VCaP (cell line): Measurements from ENCODE around the gene TRIOBP.

ENCODE experiments used
- H3K27ac ChIP-seq: fragments of 450-650 bp; 2 replicates; pipeline ENCODE4 v1.5.1; 2017
- TF ChIP-seq, protein P1 (sequence below): fragments of 450-650 bp; conservative IDR thresholded peaks from 2 replicates; pipeline ENCODE4 v1.5.1; 2017; ENCODE audit warnings: mild to moderate bottlenecking, moderate library complexity

Gene TRIOBP

DNA sequence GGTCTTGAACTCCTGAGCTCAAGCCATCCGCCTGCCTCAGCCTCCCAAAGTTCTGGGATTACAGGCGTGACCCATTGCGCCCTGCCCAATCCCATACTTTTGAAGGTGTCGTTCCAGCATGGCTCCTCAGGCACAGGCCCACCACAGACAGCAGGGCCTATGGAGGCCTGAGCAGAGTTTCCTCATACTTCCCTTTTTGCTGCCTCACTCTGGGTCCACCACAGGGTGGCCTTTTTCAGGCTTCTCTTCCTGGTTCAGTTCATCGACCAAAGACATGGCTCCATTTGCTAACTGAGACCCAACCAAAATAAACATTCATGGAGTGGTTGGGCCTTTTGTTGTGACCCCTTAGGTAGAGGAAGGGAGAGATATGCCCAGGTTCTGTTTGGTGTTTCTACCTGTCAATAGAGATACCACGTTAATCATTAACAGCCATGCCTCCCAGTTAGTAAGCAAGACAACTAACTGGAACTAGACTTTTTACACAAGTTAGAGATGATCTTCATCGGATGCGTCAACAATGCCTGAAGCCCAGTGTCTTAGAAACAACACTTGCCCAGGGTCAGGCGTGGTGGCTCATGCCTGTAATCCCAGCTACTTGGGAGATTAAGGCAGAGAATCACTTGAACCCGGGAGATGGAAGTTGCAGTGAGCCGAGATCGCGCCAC is 35.1 kb downstream of the TRIOBP start:
- H3K27ac ChIP-seq, result peak overlapping the region; percentile 46
- TF ChIP-seq, protein P1, sequence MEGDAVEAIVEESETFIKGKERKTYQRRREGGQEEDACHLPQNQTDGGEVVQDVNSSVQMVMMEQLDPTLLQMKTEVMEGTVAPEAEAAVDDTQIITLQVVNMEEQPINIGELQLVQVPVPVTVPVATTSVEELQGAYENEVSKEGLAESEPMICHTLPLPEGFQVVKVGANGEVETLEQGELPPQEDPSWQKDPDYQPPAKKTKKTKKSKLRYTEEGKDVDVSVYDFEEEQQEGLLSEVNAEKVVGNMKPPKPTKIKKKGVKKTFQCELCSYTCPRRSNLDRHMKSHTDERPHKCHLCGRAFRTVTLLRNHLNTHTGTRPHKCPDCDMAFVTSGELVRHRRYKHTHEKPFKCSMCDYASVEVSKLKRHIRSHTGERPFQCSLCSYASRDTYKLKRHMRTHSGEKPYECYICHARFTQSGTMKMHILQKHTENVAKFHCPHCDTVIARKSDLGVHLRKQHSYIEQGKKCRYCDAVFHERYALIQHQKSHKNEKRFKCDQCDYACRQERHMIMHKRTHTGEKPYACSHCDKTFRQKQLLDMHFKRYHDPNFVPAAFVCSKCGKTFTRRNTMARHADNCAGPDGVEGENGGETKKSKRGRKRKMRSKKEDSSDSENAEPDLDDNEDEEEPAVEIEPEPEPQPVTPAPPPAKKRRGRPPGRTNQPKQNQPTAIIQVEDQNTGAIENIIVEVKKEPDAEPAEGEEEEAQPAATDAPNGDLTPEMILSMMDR, result no peak

DNA sequence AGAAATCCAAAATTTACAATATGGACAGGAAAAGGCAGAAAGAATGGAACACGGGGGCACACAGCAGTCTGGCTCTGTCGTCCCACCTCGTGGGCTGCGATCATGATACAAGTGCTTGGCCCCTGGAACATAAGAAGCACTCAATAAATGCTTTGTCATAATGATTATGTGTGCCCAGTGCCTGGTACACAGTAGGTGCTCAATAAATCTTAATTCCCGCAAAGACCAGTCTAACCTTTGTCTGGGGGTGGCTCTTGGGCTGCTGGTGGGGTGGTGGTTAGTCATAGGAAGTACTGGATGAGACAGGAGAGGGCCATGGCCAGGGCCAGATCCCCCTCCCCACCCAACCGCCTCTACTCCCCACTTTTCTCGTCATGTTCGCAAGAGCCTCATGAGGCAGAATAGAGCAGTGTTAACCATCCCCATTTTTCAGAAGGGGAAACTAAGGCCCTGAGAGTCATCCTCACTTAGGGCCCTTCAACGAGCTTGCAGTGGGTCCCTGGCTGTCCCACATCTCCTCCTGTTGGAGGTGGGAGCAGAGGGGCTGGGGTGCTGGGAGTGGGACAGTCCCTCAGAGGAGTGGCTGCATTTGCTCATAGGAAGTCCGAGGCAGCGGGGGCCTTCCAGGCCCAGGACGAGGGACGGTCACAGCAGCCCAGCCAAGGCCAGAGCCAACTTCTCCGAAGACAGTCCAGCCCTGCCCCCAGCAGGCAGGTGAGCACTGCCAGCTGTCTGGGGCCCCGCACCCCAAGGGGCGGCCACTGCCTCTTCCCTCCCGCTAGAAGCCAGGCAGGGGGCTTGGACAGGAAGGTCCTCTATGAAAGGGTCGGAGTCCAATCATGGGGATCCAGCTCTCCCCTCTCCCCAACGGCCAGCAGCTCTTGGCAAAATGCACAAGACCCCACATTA is 36.1 kb downstream of the TRIOBP start:
- no peak overlapping the region for H3K27ac ChIP-seq
- TF ChIP-seq, protein P1, result no peak

DNA sequence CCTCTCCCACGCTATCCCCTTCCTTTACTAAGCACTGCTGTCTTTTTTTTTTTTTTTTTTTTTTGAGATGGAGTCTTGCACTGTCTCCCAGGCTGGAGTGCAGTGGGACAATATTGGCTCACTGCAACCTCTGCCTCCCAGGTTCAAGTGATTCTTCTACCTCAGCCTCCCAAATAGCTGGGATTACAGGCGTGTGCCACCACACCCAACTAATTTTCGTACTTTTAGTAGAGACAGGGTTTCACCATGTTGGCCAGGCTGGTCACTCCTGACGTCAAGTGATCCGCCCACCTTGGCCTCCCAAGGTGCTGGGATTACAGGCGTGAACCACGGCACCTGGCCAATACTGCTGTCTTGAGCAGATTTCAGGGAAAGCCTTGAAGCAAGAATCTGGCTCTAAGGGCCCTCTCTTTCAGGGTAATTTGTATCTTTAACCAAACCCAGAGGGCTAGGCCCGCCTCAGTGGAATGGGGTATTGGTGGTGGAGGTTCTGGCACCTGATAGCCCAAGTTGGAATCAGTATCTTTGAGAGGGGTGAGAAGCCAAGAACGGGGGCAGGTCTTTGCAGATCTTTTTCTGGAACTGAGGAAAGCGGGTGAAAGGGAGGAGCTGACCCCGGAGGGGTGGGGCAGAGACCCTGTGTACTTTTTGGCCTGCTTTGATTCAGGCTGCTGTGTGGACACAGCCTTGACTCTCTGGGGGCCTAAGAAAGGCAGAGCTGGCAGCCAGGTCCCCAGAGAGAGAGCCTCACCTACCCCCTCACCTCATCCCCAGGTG is 37.0 kb downstream of the TRIOBP start:
- H3K27ac ChIP-seq, result no peak overlapping the region
- TF ChIP-seq, protein P1, result no peak

DNA sequence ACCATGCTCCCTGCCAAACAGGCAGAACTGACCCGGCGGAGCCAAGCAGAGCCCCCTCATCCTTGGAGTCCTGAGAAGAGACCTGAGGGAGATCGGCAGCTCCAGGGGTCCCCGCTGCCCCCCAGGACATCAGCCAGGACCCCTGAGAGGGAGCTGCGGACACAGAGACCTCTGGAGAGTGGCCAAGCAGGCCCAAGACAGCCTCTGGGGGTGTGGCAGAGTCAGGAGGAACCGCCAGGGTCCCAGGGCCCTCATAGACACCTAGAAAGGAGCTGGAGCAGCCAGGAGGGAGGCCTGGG is 37.5 kb downstream of the TRIOBP start:
- TF ChIP-seq, protein P1, result no peak

DNA sequence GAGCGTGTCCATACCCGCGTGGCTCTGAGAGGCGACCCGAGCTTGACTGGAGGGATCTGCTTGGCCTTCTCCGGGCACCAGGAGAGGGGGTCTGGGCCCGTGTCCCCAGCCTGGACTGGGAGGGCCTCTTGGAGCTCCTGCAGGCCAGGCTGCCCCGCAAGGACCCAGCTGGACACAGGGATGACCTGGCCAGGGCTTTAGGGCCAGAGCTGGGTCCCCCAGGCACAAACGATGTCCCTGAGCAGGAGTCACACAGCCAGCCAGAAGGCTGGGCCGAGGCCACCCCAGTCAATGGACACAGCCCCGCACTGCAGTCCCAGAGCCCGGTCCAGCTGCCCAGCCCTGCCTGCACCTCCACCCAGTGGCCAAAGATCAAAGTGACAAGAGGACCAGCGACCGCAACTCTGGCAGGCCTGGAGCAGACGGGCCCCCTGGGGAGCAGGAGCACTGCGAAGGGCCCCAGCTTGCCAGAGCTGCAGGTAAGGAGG is 38.2 kb downstream of the TRIOBP start:
- H3K27ac ChIP-seq, result no peak overlapping the region
- TF ChIP-seq, protein P1, result peak; percentile 54

More for the DNA sequence above, 37.5 kb downstream of the TRIOBP start:
- no peak overlapping the region for H3K27ac ChIP-seq

DNA sequence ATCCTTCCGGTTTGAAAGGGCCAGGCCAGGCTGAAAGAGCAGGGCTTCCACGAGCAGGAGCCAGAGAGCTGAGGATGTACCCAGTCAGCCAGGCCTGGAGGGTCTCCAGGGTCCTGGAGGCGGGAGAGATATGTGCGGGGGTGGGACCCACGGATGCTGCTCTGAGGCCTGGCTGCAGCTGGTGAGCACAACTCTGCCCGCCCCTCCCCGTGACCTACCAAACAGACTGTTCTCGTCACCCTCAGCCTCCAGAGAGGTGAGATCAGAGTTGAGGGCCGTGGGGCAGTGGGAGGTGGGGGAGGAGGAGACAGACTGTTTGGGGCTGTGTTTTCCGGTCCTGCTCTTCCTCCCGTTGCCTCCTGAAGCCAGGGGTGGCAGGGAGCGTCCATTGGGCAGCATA is 42.2 kb downstream of the TRIOBP start:
- H3K27ac ChIP-seq, result no peak overlapping the region
- TF ChIP-seq, protein P1, result no peak

DNA sequence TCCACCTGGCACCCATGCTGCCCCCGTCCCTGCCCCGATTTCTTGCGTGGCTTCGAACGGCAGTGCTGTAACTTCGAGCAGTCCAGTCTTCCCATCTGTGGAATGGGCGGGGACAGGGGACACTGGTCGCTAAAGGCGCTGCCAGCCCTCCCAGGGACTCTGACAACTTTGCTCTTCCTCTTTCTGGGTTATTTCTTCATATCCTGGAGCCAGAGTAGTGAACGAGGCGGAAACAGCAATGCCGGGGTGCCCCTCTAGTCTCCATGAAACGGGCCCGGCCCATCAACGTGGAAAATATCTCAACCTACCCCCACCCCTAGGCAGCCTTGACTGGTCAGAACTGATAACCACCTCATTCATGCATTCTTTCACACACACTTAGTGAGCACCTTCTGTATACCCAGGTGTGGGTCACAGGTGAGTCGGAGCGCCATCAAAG is 42.8 kb downstream of the TRIOBP start:
- TF ChIP-seq, protein P1, result no peak

More for the DNA sequence above, 42.8 kb downstream of the TRIOBP start:
- no peak overlapping the region for H3K27ac ChIP-seq
